K562 (cell line): ENCODE results near the gene ATP8B2. TPM values are rescaled to one million over a fixed set of nuclear protein-coding genes. Genes with fewer than 3 reads are reported as not detected.

ENCODE experiments used
- ARID2 ChIP-seq: fragments of 450-650 bp; IDR thresholded peaks from 2 replicates; pipeline ENCODE4 v1.6.1; 2017; ENCODE audit warnings: antibody characterized with exemption, mild to moderate bottlenecking
- GATA2 ChIP-seq: sonication (generic); formaldehyde crosslinking; IDR thresholded peaks from 2 replicates; pipeline ENCODE4 v1.4.0; 2020; ENCODE audit warnings: mild to moderate bottlenecking, missing genetic modification reagents
- IFI16 ChIP-seq: fragments of 250-450 bp; sonication (Bioruptor Pico); IDR thresholded peaks from 2 replicates; pipeline ENCODE4 v2.1.2; 2022; ENCODE audit warnings: mild to moderate bottlenecking, inconsistent platforms
- L3MBTL2 ChIP-seq: fragments of 450-650 bp; IDR thresholded peaks from 2 replicates; pipeline ENCODE4 v1.6.1; 2016; ENCODE audit warnings: mild to moderate bottlenecking, moderate library complexity
- MYC ChIP-seq, 2 experiments: fragments of 250-450 bp in 1 of 2; sonication (Bioruptor Pico) in 1 of 2; IDR thresholded peaks; 2 replicates each; pipeline versions ENCODE4 v1.5.1 to v1.6.1; 2012 to 2021; ENCODE audit warnings: low read depth in 2 of 2, borderline replicate concordance in 1 of 2, improper control_type of control experiment in 1 of 2, low read length in 1 of 2, mild to moderate bottlenecking in 1 of 2, moderate library complexity in 1 of 2
- NCOA2 ChIP-seq, 2 experiments: fragments of 450-650 bp; IDR thresholded peaks; 2 replicates each; pipeline ENCODE4 v1.6.1; 2018; ENCODE audit warnings: mild to moderate bottlenecking in 2 of 2, moderate library complexity in 1 of 2; ENCODE audit not compliant: partially characterized antibody in 2 of 2
- POLR2B ChIP-seq: fragments of 450-650 bp; IDR thresholded peaks from 2 replicates; pipeline ENCODE4 v1.6.1; 2018; ENCODE audit warnings: low read depth; ENCODE audit not compliant: partially characterized antibody
- POLR2G ChIP-seq: fragments of 200-400 bp; formaldehyde crosslinking; IDR thresholded peaks from 2 replicates; pipeline ENCODE4 v1.6.1; 2017; ENCODE audit warnings: low read depth, mild to moderate bottlenecking, antibody characterized with exemption, low read length, moderate library complexity
- RBBP5 ChIP-seq: fragments of 200-600 bp; sonication (generic); IDR thresholded peaks from 2 replicates; pipeline ENCODE4 v1.6.1; 2012; ENCODE audit warnings: borderline replicate concordance, mild to moderate bottlenecking, low read length, control low read depth, inconsistent platforms; ENCODE audit not compliant: insufficient read depth, poor library complexity, severe bottlenecking
- SREBF1 ChIP-seq: fragments of 150-350 bp; IDR thresholded peaks from 2 replicates; pipeline ENCODE4 v1.6.1; 2014; ENCODE audit warnings: antibody characterized with exemption, low read depth, low read length, borderline replicate concordance
- TBL1XR1 ChIP-seq, 2 experiments: IDR thresholded peaks; 2 replicates each; pipeline ENCODE4 v1.6.1; 2012; ENCODE audit warnings: improper control_type of control experiment in 2 of 2, low read length in 2 of 2, mild to moderate bottlenecking in 1 of 2
- TCF3 ChIP-seq: sonication (generic); formaldehyde crosslinking; IDR thresholded peaks from 2 replicates; pipeline ENCODE4 v1.4.0; 2020; ENCODE audit warnings: mild to moderate bottlenecking, missing genetic modification reagents
- TEAD4 ChIP-seq, 2 experiments: sonication (generic) in 1 of 2; formaldehyde crosslinking in 1 of 2; IDR thresholded peaks; 2 replicates each; pipeline versions ENCODE4 v1.6.1 to v1.8.0; 2012 to 2022; ENCODE audit warnings: borderline replicate concordance in 1 of 2, inconsistent platforms in 1 of 2, low read length in 1 of 2, mild to moderate bottlenecking in 1 of 2, missing genetic modification reagents in 1 of 2
- ZBED1 ChIP-seq: IDR thresholded peaks from 2 replicates; pipeline ENCODE4 v1.6.1; 2014
- ZNF133 ChIP-seq: fragments of 250-450 bp; sonication (Bioruptor Pico); IDR thresholded peaks from 2 replicates; pipeline ENCODE4 v1.4.0; 2020; ENCODE audit warnings: mild to moderate bottlenecking
- polyA plus RNA-seq, 8 experiments: library from polyadenylated mRNA; depleted of rRNA in 4 of 8; stranded (reverse) in 5 of 8; unstranded in 3 of 8; fragments of >200 nt; fragmentation: Nextera tagmentation in 2 of 8; fragmentation: Illumina TruSeq in 1 of 8; extraction: Ambion mirVana in 2 of 8; extraction: Trizol in 1 of 8; gene quantifications; 2 replicates each; pipeline versions ENCODE4 v1.2.1 to v1.2.3, GENCODE V29; 2011 to 2014; ENCODE audit warnings: inconsistent platforms in 1 of 8, missing spikeins in 1 of 8
- total RNA-seq, 7 experiments: library from RNA; depleted of rRNA in 6 of 7; stranded (reverse); fragments of >200 nt in 6 of 7; fragmentation: Illumina TruSeq in 2 of 7; extraction: Trizol in 2 of 7; gene quantifications; 2 replicates each; pipeline versions ENCODE4 v1.2.1 to v1.2.3, GENCODE V29; 2011 to 2021; ENCODE audit warnings: low replicate concordance in 1 of 7
- TF ChIP-seq, protein P1 (sequence below), 3 experiments: IDR thresholded peaks in 2 of 3; conservative IDR thresholded peaks in 1 of 3; 2 replicates each; pipeline ENCODE4 v1.5.1; 2011 to 2012; ENCODE audit warnings: low read length in 3 of 3, mild to moderate bottlenecking in 3 of 3, control low read depth in 2 of 3, improper control_type of control experiment in 1 of 3, inconsistent platforms in 1 of 3, low read depth in 1 of 3, mixed read lengths in 1 of 3, moderate library complexity in 1 of 3; ENCODE audit not compliant: insufficient read depth in 2 of 3
- TF ChIP-seq, protein P2 (sequence below): fragments of 200-800 bp; sonication (Bioruptor generic); IDR thresholded peaks from 2 replicates; pipeline ENCODE4 v1.6.1; 2017; ENCODE audit warnings: missing genetic modification characterization, missing compliant biosample characterization
- TF ChIP-seq, protein P3 (sequence below): sonication (generic); formaldehyde crosslinking; IDR thresholded peaks from 2 replicates; pipeline ENCODE4 v1.5.0; 2020; ENCODE audit warnings: missing genetic modification reagents
- TF ChIP-seq, protein P4 (sequence below): fragments of 250-450 bp; sonication (Bioruptor Pico); IDR thresholded peaks from 2 replicates; pipeline ENCODE4 v1.8.0; 2022; ENCODE audit warnings: inconsistent platforms, mild to moderate bottlenecking, moderate library complexity, borderline replicate concordance

ATP8B2 gene
- total and polyA plus RNA-seq, 9 of the 15 experiments (the other 6 are each of a cell fraction or from before 2014, with no cell fraction given), result 0.27 to 33.2 (median 18.4) TPM

DNA sequence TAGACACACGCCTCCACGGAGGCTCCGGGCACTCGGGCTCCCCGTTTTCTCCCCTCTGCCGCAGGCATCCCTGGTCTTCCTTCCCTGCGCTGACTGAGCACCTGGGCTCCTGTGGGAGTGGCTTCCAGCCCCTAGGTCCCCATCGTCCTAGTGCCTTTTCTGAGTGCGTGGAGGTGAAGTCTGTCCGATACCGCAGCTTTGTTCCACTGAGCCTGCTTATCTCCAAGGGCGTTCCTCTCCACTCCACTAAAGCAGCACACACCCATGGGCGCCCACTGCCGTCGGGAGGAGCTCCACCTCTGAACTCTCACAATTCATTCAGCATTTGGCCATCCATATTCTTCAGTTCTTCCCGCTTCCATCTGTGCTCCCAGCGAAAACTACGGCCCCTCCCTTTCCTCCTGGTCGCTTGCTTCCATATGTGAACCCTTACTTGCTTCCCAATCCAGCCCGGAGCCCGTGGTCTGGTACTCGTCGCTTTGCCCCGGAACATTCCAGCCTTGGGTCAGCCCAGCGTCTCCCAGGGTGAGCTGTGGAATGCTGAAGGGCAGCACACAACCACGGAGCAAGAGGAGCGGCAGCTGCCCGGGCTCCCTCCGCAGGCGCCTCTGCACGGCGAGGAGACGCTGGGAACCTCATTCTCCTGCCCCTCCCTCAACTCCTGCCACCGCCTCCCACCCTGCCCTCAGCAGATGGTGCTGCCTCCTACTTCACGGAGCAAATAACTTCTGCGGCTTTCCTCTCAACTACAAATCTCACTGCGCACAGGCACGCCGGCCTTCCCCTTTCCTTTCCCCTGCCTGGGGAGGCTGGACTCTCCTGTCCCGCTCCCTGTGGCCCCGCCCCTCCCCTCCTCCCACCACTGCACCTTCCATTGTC lies 27.5 kb downstream of the ATP8B2 start (continued):
- TF ChIP-seq, protein P1, sequence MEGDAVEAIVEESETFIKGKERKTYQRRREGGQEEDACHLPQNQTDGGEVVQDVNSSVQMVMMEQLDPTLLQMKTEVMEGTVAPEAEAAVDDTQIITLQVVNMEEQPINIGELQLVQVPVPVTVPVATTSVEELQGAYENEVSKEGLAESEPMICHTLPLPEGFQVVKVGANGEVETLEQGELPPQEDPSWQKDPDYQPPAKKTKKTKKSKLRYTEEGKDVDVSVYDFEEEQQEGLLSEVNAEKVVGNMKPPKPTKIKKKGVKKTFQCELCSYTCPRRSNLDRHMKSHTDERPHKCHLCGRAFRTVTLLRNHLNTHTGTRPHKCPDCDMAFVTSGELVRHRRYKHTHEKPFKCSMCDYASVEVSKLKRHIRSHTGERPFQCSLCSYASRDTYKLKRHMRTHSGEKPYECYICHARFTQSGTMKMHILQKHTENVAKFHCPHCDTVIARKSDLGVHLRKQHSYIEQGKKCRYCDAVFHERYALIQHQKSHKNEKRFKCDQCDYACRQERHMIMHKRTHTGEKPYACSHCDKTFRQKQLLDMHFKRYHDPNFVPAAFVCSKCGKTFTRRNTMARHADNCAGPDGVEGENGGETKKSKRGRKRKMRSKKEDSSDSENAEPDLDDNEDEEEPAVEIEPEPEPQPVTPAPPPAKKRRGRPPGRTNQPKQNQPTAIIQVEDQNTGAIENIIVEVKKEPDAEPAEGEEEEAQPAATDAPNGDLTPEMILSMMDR (IDR thresholded peaks at IDR 0.05 in 2 of 3, conservative IDR thresholded peaks at IDR 0.05 in 1 of 3; ENCODE audit: insufficient read depth in 2 of 3, low read depth in 1 of 3, low read length in 3 of 3), result peak; percentile 35 to 46 (median 44)
- TF ChIP-seq POLR2G, result 0 out of 2 replicates have a peak, but pooled peaks have one; percentile 30
- TF ChIP-seq ZNF133 (CRISPR knock-in tag), result no peak
- TF ChIP-seq NCOA2 (IDR thresholded peaks at IDR 0.05; ENCODE audit: partially characterized antibody in 2 of 2), result no peak
- TF ChIP-seq, protein P2, sequence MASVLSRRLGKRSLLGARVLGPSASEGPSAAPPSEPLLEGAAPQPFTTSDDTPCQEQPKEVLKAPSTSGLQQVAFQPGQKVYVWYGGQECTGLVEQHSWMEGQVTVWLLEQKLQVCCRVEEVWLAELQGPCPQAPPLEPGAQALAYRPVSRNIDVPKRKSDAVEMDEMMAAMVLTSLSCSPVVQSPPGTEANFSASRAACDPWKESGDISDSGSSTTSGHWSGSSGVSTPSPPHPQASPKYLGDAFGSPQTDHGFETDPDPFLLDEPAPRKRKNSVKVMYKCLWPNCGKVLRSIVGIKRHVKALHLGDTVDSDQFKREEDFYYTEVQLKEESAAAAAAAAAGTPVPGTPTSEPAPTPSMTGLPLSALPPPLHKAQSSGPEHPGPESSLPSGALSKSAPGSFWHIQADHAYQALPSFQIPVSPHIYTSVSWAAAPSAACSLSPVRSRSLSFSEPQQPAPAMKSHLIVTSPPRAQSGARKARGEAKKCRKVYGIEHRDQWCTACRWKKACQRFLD (CRISPR knock-in tag), result no peak
- no peak for TF ChIP-seq IFI16 (CRISPR knock-in tag)
- TF ChIP-seq GATA2 (CRISPR knock-in tag), result peak; percentile 58; the same call in 1 of the 2 replicates
- TF ChIP-seq TCF3 (CRISPR knock-in tag), result peak; percentile 72
- TF ChIP-seq ARID2, result no peak
- no peak for TF ChIP-seq SREBF1
- peak; percentile 34; the same call in 1 of the 2 replicates for TF ChIP-seq ZBED1
- TF ChIP-seq TBL1XR1 (IDR thresholded peaks at IDR 0.05; ENCODE audit: low read length in 2 of 2), result no peak
- 0 out of 2 replicates have a peak, but pooled peaks have one; percentile 19 for TF ChIP-seq L3MBTL2
- peak; percentile 55 for TF ChIP-seq TEAD4 (IDR thresholded peaks at IDR 0.05; ENCODE audit: low read length)
- TF ChIP-seq TEAD4 (CRISPR knock-in tag; IDR thresholded peaks at IDR 0.05; ENCODE audit: borderline replicate concordance), result no peak
- TF ChIP-seq, protein P3, sequence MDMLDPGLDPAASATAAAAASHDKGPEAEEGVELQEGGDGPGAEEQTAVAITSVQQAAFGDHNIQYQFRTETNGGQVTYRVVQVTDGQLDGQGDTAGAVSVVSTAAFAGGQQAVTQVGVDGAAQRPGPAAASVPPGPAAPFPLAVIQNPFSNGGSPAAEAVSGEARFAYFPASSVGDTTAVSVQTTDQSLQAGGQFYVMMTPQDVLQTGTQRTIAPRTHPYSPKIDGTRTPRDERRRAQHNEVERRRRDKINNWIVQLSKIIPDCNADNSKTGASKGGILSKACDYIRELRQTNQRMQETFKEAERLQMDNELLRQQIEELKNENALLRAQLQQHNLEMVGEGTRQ, result no peak
- TF ChIP-seq, protein P4, sequence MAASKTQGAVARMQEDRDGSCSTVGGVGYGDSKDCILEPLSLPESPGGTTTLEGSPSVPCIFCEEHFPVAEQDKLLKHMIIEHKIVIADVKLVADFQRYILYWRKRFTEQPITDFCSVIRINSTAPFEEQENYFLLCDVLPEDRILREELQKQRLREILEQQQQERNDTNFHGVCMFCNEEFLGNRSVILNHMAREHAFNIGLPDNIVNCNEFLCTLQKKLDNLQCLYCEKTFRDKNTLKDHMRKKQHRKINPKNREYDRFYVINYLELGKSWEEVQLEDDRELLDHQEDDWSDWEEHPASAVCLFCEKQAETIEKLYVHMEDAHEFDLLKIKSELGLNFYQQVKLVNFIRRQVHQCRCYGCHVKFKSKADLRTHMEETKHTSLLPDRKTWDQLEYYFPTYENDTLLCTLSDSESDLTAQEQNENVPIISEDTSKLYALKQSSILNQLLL (CRISPR knock-in tag), result no peak
- no peak for TF ChIP-seq POLR2B
- peak; percentile 67 for TF ChIP-seq RBBP5
- TF ChIP-seq MYC (IDR thresholded peaks at IDR 0.05; ENCODE audit: low read depth, low read length), result peak; percentile 29; the same call in 1 of the 2 replicates
- TF ChIP-seq MYC (CRISPR knock-in tag; IDR thresholded peaks at IDR 0.05; ENCODE audit: borderline replicate concordance, low read depth), result no peak
